Naive B cell (primary cell): ENCODE measurements around the gene NHERF1. TPM values are rescaled to one million over a fixed set of nuclear protein-coding genes. Genes with fewer than 3 reads are reported as not detected.

ENCODE experiments used
- polyA plus RNA-seq, 6 donors: library from polyadenylated mRNA; unstranded; fragments of 300-500 nt; fragmentation: Illumina TruSeq; gene quantifications; one replicate each; pipeline ENCODE4 v1.2.3, GENCODE V29; 2021; ENCODE audit warnings: low read depth in 6 of 6

The NHERF1 gene
- polyA plus RNA-seq, 6 donors from 2014 or later, result 66.4 to 122 (median 95.9) TPM

Other genes starting within 250 kb of the NHERF1 start
- under 1 TPM in 3 of 6 donors, not detected in 3; 0.14 to 0.60 (median 0.24) TPM for gene CD300LB, start 217.2 kb upstream of the NHERF1 start, polyA plus RNA-seq
- gene CD300C, start 202.5 kb upstream of the NHERF1 start, polyA plus RNA-seq, result 1 to 10 TPM in 1 of 6 donors, under 1 TPM in 4, not detected in 1; 0.20 to 1.5 (median 0.25) TPM
- gene CD300H, start 181.1 kb upstream of the NHERF1 start, polyA plus RNA-seq, result 1 to 10 TPM in 1 of 6 donors, under 1 TPM in 1, not detected in 4; 0.94 to 1.1 TPM
- not detected for gene CD300LD, start 156.3 kb upstream of the NHERF1 start, polyA plus RNA-seq
- gene CD300E, start 124.9 kb upstream of the NHERF1 start, polyA plus RNA-seq, result under 1 TPM in 3 of 6 donors, not detected in 3; 0.06 to 0.69 (median 0.18) TPM
- 1 to 10 TPM in 2 of 6 donors, under 1 TPM in 4; 0.22 to 3.2 (median 0.43) TPM for gene CD300LF, start 35.7 kb upstream of the NHERF1 start, polyA plus RNA-seq
- 10 to 100 TPM; 49.2 to 85.5 (median 56.4) TPM for gene RAB37, start 11.4 kb upstream of the NHERF1 start, polyA plus RNA-seq
- gene NAT9, start 27.7 kb downstream of the NHERF1 start, polyA plus RNA-seq, result 10 to 100 TPM in 5 of 6 donors, 1 to 10 TPM in 1; 9.6 to 29.0 (median 15.6) TPM
- gene GRIN2C, start 111.3 kb downstream of the NHERF1 start, polyA plus RNA-seq, result under 1 TPM in 2 of 6 donors, not detected in 4; 0.04 to 0.05 TPM
- gene FDXR, start 124.4 kb downstream of the NHERF1 start, polyA plus RNA-seq, result 1 to 10 TPM in 5 of 6 donors, not detected in 1; 1.2 to 6.1 (median 3.9) TPM
- not detected for gene FADS6, start 145.0 kb downstream of the NHERF1 start, polyA plus RNA-seq
- not detected for gene USH1G, start 174.6 kb downstream of the NHERF1 start, polyA plus RNA-seq
- gene OTOP2, start 175.6 kb downstream of the NHERF1 start, polyA plus RNA-seq, result not detected
- gene OTOP3, start 187.3 kb downstream of the NHERF1 start, polyA plus RNA-seq, result not detected
- under 1 TPM in 2 of 6 donors, not detected in 4; 0.08 to 0.23 TPM for gene HID1, start 224.1 kb downstream of the NHERF1 start, polyA plus RNA-seq
- not detected for gene CDR2L, start 239.0 kb downstream of the NHERF1 start, polyA plus RNA-seq